ENCODE measurements around the gene PHTF1. TPM values are rescaled to one million over a fixed set of nuclear protein-coding genes. Genes with fewer than 3 reads are reported as not detected.

Gene PHTF1
- total RNA-seq (ENCODE audit: unreplicated experiment) = 107 TPM
- long read RNA-seq, full-length matches to known transcripts = 7 of 44 reads
- long read RNA-seq, partial matches to known transcripts = 20 of 44 reads
- long read RNA-seq, other reads (novel, unspliced or antisense) = 17 of 44 reads

- Mint-ChIP-seq H3K27ac (ENCODE audit: unreplicated experiment) (peak within 1 kb of the TSS; percentile 98), H3K9me3 (ENCODE audit: unreplicated experiment) (peaks cover 24% of the 10 kb centered on the region), H3K4me3 (ENCODE audit: unreplicated experiment) (peak within 1 kb of the TSS; percentile 93), H3K27me3 (ENCODE audit: unreplicated experiment) (peaks cover 16% of the 10 kb centered on the region), H3K4me1 (ENCODE audit: low read depth, unreplicated experiment) (peaks cover 49% of the 10 kb centered on the region), H3K36me3 (ENCODE audit: unreplicated experiment) (no peaks in the 10 kb centered on the region)
- DNase-seq = peak; percentile 87
- no peak for TF ChIP-seq CTCF (IDR thresholded peaks at IDR 0.05; ENCODE audit: partially characterized antibody, unreplicated experiment)
These were observed at the start of gene PHTF1 for GRCh38 chr1:113759333-113760101. Gene PHTF1 (minus strand): TSS chr1:113759486. CDS start chr1:113758703, 783 bp downstream.

DNA sequence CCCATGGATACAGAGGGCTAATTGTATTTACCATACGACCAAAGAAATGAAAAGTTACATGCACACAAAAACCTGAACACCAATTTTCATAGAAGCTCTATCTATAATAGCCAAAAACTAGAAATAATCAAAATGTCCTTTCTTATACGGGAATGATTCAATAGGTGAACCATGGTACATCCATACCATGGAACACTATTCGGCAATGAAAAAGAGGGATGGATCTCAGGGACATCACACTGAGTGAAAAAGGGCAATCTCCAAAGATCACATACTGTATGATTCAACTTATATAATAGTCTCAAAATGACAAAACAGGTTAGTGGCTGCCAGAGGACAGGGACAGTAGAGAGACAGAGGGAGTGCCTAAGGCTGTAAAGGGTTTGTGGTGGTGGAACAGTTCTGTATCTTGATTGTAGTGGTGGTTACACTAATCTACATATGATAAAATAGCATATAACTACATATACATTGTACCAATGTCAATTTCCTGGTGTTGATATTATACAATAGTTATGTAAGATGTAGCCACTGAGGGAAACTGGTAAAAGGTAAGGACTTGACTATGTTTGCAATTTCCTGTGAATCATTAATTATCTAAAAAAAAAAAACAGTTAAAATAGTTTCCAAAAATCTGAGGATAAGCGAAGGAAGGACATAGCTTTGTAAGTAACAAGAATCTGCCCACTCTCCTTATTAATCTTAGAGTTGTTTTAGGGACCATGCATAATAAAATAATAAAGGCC is 49.3 kb upstream of the PHTF1 start:
- peaks cover 7% of the 10 kb centered on the region for H3K4me1 Mint-ChIP-seq (ENCODE audit: low read depth, unreplicated experiment)
- no peak for DNase-seq
- peak overlapping the region; percentile 99 for H3K4me3 Mint-ChIP-seq (ENCODE audit: unreplicated experiment)
- H3K36me3 Mint-ChIP-seq (ENCODE audit: unreplicated experiment) = no peaks in the 10 kb centered on the region
- TF ChIP-seq CTCF (IDR thresholded peaks at IDR 0.05; ENCODE audit: partially characterized antibody, unreplicated experiment) = no peak
- peaks cover 11% of the 10 kb centered on the region for H3K9me3 Mint-ChIP-seq (ENCODE audit: unreplicated experiment)
- H3K27me3 Mint-ChIP-seq (ENCODE audit: unreplicated experiment) = peaks cover 14% of the 10 kb centered on the region
- H3K27ac Mint-ChIP-seq (ENCODE audit: unreplicated experiment) = peak overlapping the region; percentile 49

DNA sequence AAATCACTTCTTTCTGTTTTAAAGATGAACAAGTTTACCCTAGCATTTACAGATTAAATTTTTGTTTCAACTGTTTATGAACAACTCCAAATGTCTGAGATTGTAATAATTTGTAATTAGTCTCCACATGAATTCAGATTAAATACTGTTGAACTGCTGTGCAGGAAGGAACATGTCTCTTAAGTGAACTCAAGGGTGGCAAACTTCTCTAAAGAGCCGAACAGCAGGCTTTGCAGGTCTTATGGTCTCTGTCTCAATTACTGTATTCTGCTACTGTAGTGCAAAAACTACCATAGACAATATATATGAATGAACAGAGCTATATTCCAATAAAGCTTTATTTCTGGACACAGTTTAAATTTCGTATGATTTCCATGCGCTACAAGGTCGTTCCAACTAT is 46.4 kb upstream of the PHTF1 start:
- peaks cover 5% of the 10 kb centered on the region for H3K9me3 Mint-ChIP-seq (ENCODE audit: unreplicated experiment)
- H3K36me3 Mint-ChIP-seq (ENCODE audit: unreplicated experiment) = no peaks in the 10 kb centered on the region
- TF ChIP-seq CTCF (IDR thresholded peaks at IDR 0.05; ENCODE audit: partially characterized antibody, unreplicated experiment) = no peak

DNA sequence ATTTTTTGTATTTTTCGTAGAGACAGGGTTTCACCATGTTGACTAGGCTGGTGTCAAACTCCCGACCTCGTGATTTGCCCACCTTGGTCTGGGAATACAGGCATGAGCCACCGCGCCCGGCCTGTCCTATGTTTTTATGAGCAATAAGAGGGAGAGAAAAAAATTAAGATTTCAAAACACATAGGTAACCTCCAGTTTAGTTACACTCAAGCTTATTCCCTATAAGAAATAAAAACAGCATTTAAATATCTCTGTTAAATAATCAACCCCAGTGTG is 45.9 kb upstream of the PHTF1 start:
- H3K27me3 Mint-ChIP-seq (ENCODE audit: unreplicated experiment) = peaks cover 5% of the 10 kb centered on the region
- H3K36me3 Mint-ChIP-seq (ENCODE audit: unreplicated experiment) = no peaks in the 10 kb centered on the region

More for the DNA sequence above, 46.4 kb upstream of the PHTF1 start:
- no peak for DNase-seq
- H3K27me3 Mint-ChIP-seq (ENCODE audit: unreplicated experiment) = peaks cover 8% of the 10 kb centered on the region
- peaks cover 7% of the 10 kb centered on the region for H3K4me1 Mint-ChIP-seq (ENCODE audit: low read depth, unreplicated experiment)
- H3K27ac Mint-ChIP-seq (ENCODE audit: unreplicated experiment) = no peak overlapping the region
- H3K4me3 Mint-ChIP-seq (ENCODE audit: unreplicated experiment) = no peak overlapping the region

More for the DNA sequence above, 45.9 kb upstream of the PHTF1 start:
- peaks cover 2% of the 10 kb centered on the region for H3K9me3 Mint-ChIP-seq (ENCODE audit: unreplicated experiment)
- H3K27ac Mint-ChIP-seq (ENCODE audit: unreplicated experiment) = no peak overlapping the region
- TF ChIP-seq CTCF (IDR thresholded peaks at IDR 0.05; ENCODE audit: partially characterized antibody, unreplicated experiment) = no peak
- H3K4me3 Mint-ChIP-seq (ENCODE audit: unreplicated experiment) = no peak overlapping the region
- H3K4me1 Mint-ChIP-seq (ENCODE audit: low read depth, unreplicated experiment) = peaks cover 5% of the 10 kb centered on the region
- DNase-seq = no peak

Measured in glutamatergic neuron (in vitro differentiated cells).